NCI-H446 (cell line): ENCODE results near the gene ADGRD1.
"Not testable (repeated sequence)": the region's sequence is repeated elsewhere in the genome, so short reads cannot be mapped to it uniquely, and the experiment has no call there.

Experiments used
- DNase-seq, 2 experiments: peaks; one replicate each; lab custom pipeline; 2025; lab: John Stamatoyannopoulos, UW

The ADGRD1 gene

DNA sequence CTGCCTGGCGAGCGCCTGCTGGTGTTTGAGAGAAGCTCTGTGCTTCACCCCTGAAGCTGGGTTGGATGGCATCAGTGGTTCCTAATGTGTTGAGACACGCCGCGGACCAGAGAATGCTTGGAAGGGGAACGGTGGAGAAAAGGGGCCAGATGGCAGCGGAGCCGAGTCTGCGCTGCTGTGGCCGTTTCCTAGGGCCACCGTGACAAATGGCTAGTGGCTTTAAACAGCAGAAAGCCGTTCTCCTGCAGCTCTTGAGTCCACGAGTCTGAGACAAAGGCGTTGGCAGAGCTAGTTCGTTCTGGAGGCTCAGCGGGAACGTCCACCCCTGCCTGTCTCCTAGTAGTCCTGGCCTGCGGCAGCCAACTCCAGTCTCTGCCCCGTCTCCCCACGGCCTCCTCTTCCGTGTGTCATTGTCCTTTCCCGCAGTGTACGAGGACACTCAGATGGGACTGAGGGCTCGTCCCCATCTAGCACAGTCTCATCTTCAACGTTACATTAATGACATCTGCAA is 103.6 kb downstream of the ADGRD1 start:
- DNase-seq: no peak

DNA sequence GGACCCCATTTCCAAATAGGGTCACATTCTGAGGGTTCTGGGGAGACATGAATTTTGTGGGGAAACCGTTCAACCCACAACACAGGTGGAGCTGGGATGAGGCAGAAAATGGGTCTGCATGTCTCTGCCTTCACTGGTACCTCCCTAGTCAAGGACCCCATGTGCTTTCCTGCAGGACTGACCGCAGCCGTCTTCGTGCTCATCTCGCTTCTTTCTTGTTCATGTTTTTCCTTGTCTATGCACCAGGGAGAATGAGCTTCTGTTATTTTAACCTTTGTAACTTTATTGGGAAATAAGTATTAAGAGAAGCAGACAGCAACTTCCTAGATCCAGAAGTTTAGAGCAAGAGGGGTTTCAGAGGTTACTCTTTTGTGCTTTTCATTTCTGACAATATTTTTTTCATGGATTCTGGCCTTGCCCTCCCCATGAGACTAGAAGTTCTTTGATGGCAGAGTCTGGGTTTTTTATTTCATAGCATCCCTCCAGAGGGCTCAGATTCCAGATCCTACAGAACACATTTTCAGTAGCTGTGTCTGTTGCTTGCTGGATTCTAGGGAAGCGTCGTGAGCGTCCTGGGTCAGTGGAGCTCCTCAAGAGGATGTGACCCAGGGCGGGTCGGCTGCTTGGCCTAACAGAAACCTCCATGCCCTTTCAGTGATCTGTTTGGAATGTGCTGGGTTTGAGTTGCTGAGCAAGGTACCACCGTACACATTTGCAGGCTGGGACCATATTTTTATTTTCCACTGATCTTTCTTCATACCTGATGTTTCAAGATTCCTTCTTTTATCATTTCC is 104.2 kb downstream of the ADGRD1 start:
- no peak for DNase-seq

DNA sequence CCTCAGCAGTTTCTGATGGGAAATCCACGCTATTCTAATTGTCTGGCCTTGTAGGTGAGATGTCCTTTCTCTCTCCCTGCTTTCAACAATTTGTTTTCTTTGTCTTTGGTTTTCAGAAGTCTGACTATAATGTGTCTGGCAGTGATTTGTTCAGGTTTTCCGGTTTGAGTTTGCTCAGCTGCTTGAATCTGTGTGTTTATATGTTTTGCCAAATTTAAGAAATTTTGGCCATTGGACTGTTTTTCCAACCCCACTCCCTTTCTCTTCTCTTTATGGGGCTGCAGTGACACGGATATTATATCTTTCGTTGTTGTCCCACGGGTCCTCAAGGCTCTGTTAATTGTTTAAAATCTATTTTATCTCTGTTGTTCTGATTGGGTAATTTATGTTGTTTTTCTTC is 105.0 kb downstream of the ADGRD1 start:
- no peak for DNase-seq

DNA sequence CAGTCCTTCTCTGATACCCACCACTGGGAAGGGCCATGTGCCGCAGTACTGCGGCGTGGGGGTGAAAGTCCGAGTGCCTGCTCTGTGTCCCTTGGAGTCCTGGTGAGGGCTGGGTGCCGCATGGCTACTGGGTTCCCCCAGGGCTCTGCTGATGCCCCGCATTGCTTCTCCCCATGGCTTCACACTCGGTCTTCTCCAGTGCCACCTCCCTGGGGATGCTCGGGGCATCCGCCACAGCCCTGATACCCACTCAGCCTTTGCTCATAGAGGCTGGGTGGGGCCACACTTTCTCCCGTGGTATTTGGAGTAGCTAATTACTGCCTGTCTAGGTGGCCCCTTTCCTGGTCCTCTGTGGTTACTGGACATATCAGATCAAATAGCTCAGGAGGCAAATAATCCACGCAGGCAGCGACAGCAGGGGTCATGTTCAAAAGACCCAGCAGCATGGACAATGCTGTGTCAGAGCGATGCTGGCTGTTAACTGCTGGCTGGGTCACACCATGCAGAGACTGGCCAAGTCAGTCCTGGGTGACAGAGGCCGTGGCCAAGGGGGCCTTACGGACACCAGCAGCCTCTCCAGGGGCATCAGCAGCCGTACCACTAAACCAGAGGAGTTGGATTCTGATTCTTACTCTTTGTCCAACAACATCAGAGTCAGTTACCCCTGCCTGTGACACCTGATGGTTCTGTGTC is 106.5 kb downstream of the ADGRD1 start:
- DNase-seq: no peak

DNA sequence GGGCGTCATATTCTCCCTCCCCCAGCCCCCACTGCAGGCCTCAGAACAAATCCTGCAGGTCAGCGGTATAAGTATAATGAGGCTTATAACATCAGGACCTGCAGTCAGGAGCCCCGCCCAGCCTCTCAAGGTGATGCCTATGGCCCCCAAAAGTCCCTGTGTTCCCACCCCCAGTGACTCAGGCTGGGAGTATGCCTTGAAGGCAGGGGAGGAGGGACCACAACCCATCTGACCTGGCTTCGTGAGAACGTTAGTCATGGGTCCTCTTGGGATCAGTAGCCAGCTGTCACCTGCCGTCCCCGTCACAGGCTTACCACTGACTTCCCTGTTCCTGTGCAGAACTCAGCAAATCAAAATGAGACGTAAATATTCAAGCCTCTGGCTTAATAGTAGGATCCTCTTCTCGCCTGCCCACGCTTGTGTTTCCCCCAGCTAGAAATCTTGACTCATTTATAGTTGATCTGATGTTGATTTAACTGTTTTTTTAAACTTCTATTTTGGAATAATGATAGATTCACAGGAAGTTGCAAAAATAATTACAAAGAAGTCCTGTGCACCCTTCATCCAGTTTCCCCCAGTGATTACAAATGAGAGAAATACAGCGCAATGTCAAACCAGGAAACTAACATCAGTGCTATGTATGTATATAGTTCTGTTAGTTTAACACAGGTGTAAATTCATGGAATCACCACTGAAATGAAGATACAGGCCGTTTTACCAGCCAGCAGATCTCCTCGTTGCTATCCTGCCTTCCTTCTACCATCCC is 107.5 kb downstream of the ADGRD1 start:
- DNase-seq: no peak

DNA sequence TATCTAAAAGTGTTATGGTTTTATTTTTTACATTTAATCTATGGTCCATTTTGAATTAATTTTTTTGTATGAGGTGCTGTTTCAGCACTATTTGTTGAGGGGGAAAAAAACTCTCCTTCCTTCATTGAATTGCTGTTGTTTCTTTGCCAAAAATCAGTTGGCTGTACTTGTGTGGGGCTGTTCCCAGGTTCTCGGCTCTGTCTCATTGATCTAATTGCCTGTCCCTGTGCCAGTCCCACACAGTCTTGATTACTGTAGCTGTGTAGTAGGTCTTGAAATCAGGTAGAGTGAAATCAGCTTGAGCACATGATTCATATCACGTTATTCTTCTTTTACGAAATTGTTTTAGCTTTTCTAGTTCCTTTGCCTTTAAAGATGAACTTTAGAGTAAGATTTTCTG is 109.7 kb downstream of the ADGRD1 start:
- DNase-seq: no peak

DNA sequence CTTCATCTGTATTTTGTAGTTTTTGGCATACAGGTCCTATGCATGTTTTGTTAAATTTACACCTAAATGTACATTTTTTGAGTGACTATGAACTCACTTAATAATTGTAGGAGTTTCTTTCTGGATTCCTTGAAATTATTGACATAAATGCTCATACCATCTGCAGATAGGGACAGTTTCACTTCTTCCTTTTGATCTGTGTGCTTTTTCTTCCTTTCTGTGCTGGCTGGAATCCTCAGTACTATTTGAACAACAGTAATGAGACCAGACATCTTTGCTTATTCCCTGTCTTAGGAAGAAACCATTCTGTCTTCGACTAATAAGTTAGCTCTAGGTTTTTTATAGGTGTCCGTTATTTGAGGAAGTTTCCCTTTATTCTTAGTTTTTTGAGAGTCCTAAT is 110.3 kb downstream of the ADGRD1 start:
- DNase-seq: no peak

DNA sequence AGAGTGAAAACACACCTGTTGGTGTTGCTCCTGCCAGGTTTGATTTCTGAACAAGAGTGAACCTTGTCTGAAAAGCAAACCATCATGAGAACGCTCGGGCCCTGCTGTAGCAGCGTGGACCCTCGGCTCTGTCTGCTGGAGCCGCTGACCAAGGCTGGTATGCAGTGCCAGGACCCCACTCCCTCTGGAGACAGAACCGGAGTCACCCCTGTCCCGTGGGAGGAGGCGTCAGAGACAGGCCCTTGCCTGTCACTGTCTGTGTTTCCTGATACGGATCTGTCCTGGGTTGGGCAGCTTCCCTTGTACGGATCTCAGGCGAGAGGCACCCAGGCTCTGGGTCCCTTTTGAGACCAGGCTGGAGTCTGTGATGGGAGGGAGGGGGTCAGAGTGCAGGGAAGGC is 111.6 kb downstream of the ADGRD1 start:
- no peak for DNase-seq

DNA sequence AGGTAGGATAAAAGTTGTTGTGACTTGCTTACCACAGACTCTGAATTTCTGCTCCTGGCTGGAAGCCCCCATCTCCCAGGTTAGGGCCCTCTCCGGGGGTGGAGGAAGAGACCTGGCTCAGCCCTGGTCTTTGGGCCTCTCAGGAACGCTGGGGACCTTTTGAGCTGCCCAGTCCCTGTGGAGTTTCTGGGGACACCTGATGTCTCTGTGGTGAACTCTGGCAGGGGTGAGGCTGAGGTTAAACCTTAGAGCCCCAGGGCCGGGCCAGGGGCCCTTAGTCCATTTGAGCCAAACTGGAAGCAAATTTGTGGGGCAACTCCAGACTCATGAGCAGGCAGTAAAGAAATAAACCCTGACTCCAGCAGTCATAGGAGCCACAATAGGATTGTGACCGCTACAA is 112.1 kb downstream of the ADGRD1 start:
- DNase-seq: no peak

DNA sequence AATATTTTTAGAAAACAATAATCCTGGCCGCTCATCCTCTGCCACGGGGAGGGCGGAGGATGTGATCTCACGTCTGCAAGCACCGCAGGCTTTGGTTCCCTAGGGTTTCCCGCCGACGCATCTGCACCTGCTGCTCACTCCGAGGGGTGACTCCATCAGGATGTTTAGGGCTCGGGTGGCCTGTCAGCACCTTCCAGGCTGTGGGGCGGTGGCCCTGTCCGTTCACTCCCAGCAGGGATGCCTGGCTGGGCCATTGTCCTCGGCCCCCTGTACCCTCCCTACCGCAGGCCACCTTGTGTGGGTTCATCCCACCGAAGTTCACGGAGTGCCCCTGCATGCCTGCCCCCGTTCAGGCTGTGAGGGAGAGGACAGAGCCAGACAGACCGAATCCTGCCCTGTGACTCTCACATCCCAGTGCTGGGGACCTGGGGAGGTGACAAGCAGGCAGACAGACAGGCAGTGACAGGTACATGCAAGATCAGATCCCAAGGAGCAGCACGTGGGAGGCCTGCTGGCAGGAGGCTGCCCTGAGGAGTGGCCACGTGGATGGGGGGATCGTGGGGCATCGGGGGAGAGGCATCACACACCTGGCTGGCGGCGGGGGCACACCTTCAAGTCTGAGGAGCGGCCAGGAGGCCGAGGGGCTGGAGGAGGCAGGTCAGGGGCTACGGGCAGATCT is 112.6 kb downstream of the ADGRD1 start:
- DNase-seq: no peak

DNA sequence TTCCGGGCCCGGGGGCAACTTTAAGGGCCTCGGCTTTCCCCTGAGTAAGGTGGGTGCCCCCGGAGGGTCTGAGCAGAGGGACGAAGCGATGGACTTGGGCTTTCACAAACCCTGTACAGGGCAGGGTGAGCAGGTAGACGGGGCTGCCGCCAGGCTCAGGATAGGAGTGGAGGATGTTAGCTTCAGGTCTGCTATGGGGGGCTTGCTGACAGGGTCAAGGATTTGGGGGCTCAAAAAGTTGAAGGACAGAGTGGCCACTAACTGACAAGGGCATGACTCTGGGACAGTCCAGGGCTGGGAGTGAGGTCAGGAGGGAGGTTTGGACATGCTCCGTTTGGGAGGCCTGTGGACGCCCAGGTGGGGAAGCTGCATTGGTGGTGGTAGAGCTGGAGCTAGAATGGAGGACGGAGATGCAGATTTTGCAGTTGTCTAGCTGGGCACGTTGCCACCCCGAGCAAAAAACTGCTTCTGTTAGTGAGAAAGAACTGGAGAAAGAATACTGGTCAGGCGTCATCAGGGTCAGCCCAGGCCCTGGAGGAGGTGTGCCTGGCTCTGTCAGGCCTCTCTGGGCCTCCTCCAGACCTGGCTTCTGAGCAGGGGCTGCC is 113.3 kb downstream of the ADGRD1 start:
- DNase-seq: no peak

DNA sequence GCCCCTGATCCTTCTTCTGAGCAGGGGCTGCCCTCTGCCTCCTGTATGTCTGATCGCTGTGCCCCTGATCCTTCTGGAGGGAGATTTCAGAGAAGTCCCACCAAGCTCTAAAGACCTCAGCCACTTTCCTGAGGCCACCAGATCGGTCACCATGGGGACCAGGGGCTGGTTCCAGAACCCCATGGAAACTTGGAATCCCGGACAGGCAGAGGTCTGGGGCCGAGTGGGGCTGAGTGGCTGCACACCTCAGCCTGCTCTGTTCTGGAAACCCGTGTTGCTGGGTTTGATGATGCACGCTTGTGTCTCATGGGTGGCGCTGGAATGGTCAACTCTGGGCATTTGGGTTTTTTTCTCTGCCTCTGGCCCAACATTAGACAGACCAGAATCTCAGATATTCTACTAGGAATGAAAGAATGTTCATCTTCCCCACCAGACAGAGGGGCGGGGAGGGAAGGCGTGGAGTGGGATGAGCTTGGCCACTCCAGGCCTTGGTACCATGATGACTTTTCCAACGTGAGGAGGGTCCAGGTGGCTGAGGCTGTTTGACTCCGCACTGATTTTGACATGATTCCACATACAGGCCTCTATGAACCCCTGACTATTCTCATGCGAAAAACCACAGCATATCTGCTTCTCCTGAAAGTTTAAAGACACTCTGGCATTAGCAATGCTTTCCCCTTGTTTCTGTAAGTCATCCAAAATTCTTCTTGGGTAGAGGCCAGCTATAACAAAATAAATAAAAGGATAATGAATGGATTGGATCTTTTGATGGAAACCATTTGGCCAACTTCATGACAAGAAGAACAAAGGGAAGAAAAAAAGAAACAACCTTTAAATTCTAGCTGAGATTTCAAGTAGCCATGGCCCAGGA is 114.5 kb downstream of the ADGRD1 start:
- no peak for DNase-seq

DNA sequence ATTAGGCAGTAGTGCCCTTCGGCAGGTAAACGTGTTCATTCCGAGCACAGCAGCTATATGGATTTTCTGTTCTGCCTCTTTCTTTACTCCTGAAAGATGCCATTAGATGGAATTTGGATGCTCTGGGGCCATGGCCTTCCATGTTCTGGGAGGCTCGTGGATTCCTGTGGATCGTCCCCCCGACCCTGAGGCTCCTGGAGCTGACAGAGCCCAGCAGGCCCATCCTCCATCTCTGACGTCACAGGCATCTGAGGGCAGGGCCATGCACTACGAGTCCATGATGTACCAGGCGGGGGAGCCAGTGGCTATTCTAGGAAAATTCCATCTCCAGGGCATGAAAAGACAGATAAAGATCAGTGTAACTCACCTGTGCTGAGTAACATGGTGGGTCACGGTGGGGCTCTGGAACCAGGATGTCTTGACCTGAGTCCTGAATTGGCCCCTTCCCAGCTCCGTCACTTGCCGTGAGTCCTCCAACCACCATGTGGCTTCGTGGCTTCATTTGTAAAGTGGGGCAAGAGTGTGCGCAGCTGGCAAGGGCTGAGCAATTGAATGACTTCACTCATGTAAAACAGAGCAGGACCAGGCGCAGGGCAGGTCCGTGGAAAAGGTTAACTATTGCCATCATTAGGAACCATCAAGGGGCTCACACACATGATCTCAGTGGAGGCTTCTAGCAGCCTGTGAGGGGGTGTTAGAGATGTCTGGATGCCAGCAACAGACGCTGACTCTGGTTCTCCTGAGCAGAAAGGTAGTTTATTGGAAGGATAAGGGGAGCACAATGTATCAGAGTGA is 115.4 kb downstream of the ADGRD1 start:
- not testable (repeated sequence) for DNase-seq

DNA sequence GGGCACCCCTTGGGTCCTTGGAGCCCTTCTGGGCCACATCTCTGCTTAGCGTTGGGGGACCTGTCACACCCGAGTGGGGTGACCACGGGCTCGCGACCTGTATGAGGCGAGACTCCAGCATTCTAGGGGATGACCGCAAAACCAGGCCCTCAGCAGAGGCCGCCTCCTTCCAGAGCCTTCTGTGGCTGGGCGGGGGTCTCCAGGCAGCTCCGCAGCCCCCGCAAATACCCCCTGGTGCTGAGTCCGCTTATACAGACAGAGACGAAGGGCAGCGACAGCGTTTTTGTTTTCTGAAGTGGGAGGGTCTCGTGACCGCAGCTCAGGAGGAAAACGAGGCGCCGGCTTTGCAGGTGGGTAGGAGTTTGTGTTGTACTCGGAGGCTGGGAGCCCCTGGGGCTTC is 116.4 kb downstream of the ADGRD1 start:
- DNase-seq: not testable (repeated sequence)

DNA sequence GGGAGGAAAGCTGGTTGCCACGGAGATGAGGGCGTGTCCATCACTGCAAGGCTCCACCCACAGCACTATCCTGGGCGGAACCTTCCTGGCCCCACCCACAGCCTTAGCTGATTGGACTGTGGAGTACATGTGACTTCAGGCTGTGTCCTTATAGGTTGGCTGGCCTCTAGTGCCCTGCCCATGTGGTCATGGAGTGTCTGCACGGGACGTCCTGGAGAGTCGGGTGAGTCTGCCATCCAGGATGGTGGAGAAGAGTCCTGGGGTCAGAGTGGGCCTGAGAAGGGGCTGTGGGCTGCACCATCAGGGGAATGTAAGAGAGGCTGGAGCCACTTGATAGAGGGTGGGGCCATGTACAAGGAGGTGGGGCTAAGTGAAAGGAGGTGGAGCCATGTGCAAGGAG is 117.0 kb downstream of the ADGRD1 start:
- DNase-seq: not testable (repeated sequence)

DNA sequence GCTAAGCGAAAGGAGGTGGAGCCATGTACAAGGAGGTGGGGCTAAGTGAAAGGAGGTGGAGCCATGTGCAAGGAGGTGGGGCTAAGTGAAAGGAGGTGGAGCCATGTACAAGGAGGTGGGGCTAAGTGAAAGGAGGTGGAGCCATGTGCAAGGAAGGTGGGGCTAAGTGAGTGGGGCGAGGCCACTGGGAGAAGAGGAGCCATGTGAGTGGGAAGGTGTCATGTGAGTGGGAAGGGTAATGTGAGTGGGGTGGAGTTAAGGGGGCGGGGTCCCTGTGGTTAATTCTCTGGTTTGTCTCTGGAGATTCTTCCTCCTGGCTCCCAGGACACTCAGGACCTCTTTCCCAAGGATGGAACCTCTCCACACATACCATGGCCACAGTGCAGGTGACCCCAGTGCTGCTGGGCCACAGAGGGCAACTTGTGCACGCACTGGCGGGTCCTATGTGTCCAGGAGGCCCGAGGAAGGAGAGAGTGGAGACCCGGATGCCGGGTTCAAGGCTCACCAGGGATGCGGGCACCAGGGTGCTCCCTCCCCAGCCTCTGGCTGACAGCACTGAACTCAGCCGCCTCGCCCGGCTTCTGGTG is 117.6 kb downstream of the ADGRD1 start:
- DNase-seq: not testable (repeated sequence)

DNA sequence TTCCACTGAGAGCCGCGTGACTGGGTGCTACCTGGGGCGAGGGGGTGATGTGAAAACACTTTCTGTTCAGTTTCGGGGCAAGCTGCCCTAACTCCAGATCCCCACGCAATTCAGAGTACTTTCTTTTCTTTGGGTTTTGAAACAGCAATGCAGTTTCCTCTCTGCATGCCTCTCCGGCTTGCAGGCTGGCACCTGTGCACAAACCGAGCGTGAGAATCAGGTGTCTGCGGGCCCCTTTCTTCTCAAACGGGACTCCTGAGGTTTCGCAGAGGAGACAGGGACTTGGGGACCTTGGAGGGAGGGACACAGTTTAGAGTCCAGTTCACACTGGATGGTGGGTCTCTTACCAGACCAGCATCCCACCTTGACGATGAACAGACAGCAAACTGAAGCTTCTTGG is 118.2 kb downstream of the ADGRD1 start:
- DNase-seq: not testable (repeated sequence)

DNA sequence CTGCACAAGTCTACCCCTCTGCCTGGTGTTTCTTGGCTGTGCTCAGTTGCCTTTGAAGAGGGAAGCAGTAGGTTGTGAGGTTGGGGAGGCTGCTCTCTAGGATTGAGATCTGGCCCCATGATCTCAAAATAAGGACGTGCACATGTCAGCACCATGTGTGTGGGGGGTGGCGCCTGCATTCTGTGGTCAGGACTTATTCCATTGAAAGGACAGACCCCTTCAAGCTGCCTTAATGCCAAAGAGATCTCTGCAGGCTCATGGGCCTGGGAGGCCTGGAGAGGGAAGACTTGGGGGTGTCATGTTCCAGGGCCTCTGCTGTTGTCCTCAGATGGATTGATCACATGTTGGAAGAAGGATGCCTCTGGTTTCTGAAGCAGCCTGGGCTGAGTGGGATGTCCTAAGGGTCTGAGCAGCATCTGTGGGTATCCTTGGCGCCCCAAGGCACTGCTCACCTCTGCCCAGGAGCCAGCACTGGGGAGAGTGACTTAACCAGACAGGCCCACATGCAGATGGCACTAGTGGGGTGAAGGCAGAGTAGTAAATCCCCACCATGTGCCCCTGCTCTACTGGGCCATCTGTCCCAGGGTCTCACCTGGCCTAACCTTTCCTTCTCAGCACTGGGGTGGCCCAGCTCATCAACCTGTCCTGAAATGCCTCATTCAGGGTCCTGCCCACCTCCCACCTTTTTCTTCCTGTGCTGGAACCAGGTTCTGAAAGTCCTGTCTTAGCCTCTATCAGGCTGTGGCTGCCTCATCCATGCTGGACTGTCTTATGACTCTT is 118.9 kb downstream of the ADGRD1 start:
- DNase-seq: no peak
